ENCODE data around the gene SLC35F4. TPM values are rescaled to one million over a fixed set of nuclear protein-coding genes. Genes with fewer than 3 reads are reported as not detected.

The SLC35F4 gene
- total RNA-seq, 2 experiments from 2014 or later = not detected

- H3K36me3 Mint-ChIP-seq (ENCODE audit: low read depth) = no peaks in the 10 kb centered on the region
- no peak for TF ChIP-seq CTCF (IDR thresholded peaks at IDR 0.05)
- Histone ChIP-seq H3K27ac (ENCODE audit: low read depth in 1 of 2, low read length in 2 of 2) (no peak overlapping the region), H3K4me1 (ENCODE audit: insufficient read depth, low read length) (no peaks in the 10 kb centered on the region), H3K9me3 (ENCODE audit: control insufficient read depth in 1 of 2, insufficient read depth in 1 of 2, low read length in 2 of 2) (no peaks in the 10 kb centered on the region), H3K36me3 (ENCODE audit: insufficient read depth, low read length) (no peaks in the 10 kb centered on the region), H3K27me3 (ENCODE audit: control insufficient read depth in 1 of 2, insufficient read depth in 2 of 2, low read length in 2 of 2) (no peaks in the 10 kb centered on the region), H3K4me3 (ENCODE audit: low read length) (no peak overlapping the region)
- no peaks in the 10 kb centered on the region for H3K27me3 Mint-ChIP-seq
- no peak overlapping the region for H3K27ac Mint-ChIP-seq
- no peaks in the 10 kb centered on the region for H3K4me1 Mint-ChIP-seq (ENCODE audit: low read depth)
- ChIA-PET CTCF (no interaction called here), POLR2A (no interaction called here)
- ATAC-seq (ENCODE audit: poor library complexity) (no peak), DNase-seq (no peak)
- H3K4me3 Mint-ChIP-seq = no peak overlapping the region
- peaks cover 29% of the 10 kb centered on the region for H3K9me3 Mint-ChIP-seq
- intact Hi-C loops (cut with DNase I, micrococcal nuclease) = no loop called here
Measured at GRCh38 chr14:57785058-57785457, 80.8 kb downstream of the SLC35F4 start.

- no peak overlapping the region for H3K4me3 ChIP-seq (ENCODE audit: low read length)
- H3K36me3 Mint-ChIP-seq (ENCODE audit: low read depth) = no peaks in the 10 kb centered on the region
- no peak overlapping the region for H3K4me3 Mint-ChIP-seq
- peaks cover 2% of the 10 kb centered on the region for H3K9me3 Mint-ChIP-seq
- ChIA-PET CTCF (no interaction called here), POLR2A (no interaction called here)
- no peak for DNase-seq
- TF ChIP-seq CTCF (IDR thresholded peaks at IDR 0.05) = no peak
- no peak overlapping the region for H3K27ac Mint-ChIP-seq
- H3K27me3 Mint-ChIP-seq = no peaks in the 10 kb centered on the region
- ATAC-seq (ENCODE audit: poor library complexity) = no peak
- peaks cover 0 to 11% of the 10 kb centered on the region in 2 experiments for H3K9me3 ChIP-seq (ENCODE audit: control insufficient read depth in 1 of 2, insufficient read depth in 1 of 2, low read length in 2 of 2)
- no peaks in the 10 kb centered on the region for H3K36me3 ChIP-seq (ENCODE audit: insufficient read depth, low read length)
- H3K4me1 ChIP-seq (ENCODE audit: insufficient read depth, low read length) = no peaks in the 10 kb centered on the region
- intact Hi-C loops (cut with DNase I, micrococcal nuclease) = no loop called here
- no peaks in the 10 kb centered on the region for H3K27me3 ChIP-seq (ENCODE audit: control insufficient read depth in 1 of 2, insufficient read depth in 2 of 2, low read length in 2 of 2)
- H3K27ac ChIP-seq (ENCODE audit: low read depth in 1 of 2, low read length in 2 of 2) = no peak overlapping the region
- H3K4me1 Mint-ChIP-seq (ENCODE audit: low read depth) = no peaks in the 10 kb centered on the region
Measured at GRCh38 chr14:57771801-57772200, 94.1 kb downstream of the SLC35F4 start.

- Histone ChIP-seq H3K9me3 (ENCODE audit: control insufficient read depth in 1 of 2, insufficient read depth in 1 of 2, low read length in 2 of 2) (peaks cover 0 to 7% of the 10 kb centered on the region in 2 experiments), H3K36me3 (ENCODE audit: insufficient read depth, low read length) (no peaks in the 10 kb centered on the region), H3K4me1 (ENCODE audit: insufficient read depth, low read length) (no peaks in the 10 kb centered on the region), H3K27me3 (ENCODE audit: control insufficient read depth in 1 of 2, insufficient read depth in 2 of 2, low read length in 2 of 2) (no peaks in the 10 kb centered on the region), H3K4me3 (ENCODE audit: low read length) (no peak overlapping the region), H3K27ac (ENCODE audit: low read depth in 1 of 2, low read length in 2 of 2) (no peak overlapping the region)
- intact Hi-C loops (cut with DNase I, micrococcal nuclease) = no loop called here
- ATAC-seq (ENCODE audit: poor library complexity) (no peak), DNase-seq (no peak)
- Mint-ChIP-seq H3K27ac (no peak overlapping the region), H3K4me3 (no peak overlapping the region), H3K36me3 (ENCODE audit: low read depth) (no peaks in the 10 kb centered on the region), H3K27me3 (no peaks in the 10 kb centered on the region), H3K9me3 (no peaks in the 10 kb centered on the region), H3K4me1 (ENCODE audit: low read depth) (no peaks in the 10 kb centered on the region)
- no peak for TF ChIP-seq CTCF (IDR thresholded peaks at IDR 0.05)
- ChIA-PET CTCF (no interaction called here), POLR2A (no interaction called here)
Measured at GRCh38 chr14:57769863-57770523, 95.9 kb downstream of the SLC35F4 start.
